ENCODE measurements around the gene HEATR5B.

Gene HEATR5B

DNA sequence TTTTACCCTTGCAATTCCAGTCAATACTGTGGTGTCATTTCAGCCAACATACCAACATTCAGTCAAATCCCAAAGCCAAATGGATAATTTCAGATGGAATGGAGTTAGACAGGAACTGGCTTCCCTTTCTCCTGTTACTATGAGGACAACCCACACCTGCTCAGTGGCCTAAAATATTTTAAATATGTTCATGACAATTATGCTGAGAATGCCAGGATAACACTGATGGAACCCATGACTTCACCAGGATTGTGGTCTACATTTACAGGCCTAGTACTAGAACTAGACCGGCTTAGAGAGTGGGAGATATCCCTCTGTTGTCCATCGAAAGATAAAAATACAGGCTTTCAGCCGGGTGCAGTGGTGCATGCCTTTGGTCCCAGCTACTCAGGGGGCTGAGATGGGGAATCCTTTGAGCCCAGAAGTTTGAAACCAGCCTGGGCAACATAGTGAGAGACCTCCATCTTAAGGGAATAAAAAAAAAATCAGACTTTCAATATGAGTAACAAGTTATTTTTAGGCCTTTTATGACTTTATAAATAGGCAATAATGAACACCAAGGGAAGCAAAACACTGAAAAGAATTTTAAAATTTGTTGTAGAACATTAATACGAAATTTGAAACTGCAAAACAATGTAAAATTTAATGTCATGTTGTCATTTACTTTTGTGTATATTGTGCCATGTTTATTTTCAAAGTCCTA, 14.4 kb upstream of the HEATR5B start:
- H2AK5ac ChIP-seq (ENCODE audit: low read length, severe bottlenecking) = no peak overlapping the region
- peaks cover 7 to 94% of the 10 kb centered on the region in 2 experiments for H3K36me3 ChIP-seq (ENCODE audit: control insufficient read depth in 1 of 2, insufficient read depth in 2 of 2, low read depth in 1 of 2, low read length in 2 of 2)
- H2BK5ac ChIP-seq (ENCODE audit: low read depth, low read length, poor library complexity, severe bottlenecking) = no peak overlapping the region
- H4K8ac ChIP-seq (ENCODE audit: low read length) = no peak overlapping the region
- no peak overlapping the region for H3K4me3 ChIP-seq (ENCODE audit: insufficient read depth in 1 of 2, low read depth in 1 of 2, low read length in 2 of 2)
- no peak overlapping the region for H3K14ac ChIP-seq (ENCODE audit: low read length in 2 of 2)
- H3K23ac ChIP-seq (ENCODE audit: low read length in 2 of 2) = no peak overlapping the region
- no peak overlapping the region for H2BK12ac ChIP-seq (ENCODE audit: low read length in 2 of 2)
- no peaks in the 10 kb centered on the region for H3K4me1 ChIP-seq (ENCODE audit: control insufficient read depth, insufficient read depth, low read depth, low read length)
- H3K9me3 ChIP-seq (ENCODE audit: control insufficient read depth, low read length) = no peaks in the 10 kb centered on the region
- no peak overlapping the region for H3K9ac ChIP-seq (ENCODE audit: low read length)
- H3K27ac ChIP-seq (ENCODE audit: low read length, poor library complexity, severe bottlenecking) = no peak overlapping the region
- no peak overlapping the region for H3K4ac ChIP-seq (ENCODE audit: low read depth in 1 of 2, low read length in 2 of 2)
- WGBS = 97% methylated on average over 3 of the region's 4 CpGs
- H2BK15ac ChIP-seq (ENCODE audit: low read depth, poor library complexity, severe bottlenecking) = no peak overlapping the region
- H2BK120ac ChIP-seq (ENCODE audit: low read depth, low read length) = no peak overlapping the region
- H3K27me3 ChIP-seq (ENCODE audit: control insufficient read depth in 1 of 2, insufficient read depth in 1 of 2, low read length in 2 of 2) = no peaks in the 10 kb centered on the region
- DNase-seq = no peak
- peaks cover 3% of the 10 kb centered on the region for H3K79me1 ChIP-seq (replicated peaks; ENCODE audit: low read length, poor library complexity, severe bottlenecking)
- no peak overlapping the region for H3K18ac ChIP-seq (ENCODE audit: low read depth in 1 of 2, low read length in 2 of 2)
- H4K91ac ChIP-seq (ENCODE audit: low read length) = no peak overlapping the region
- no peak overlapping the region for H2AFZ ChIP-seq (ENCODE audit: low read depth, low read length)
- no peak overlapping the region for H3K4me2 ChIP-seq (ENCODE audit: low read length, poor library complexity, severe bottlenecking)

DNA sequence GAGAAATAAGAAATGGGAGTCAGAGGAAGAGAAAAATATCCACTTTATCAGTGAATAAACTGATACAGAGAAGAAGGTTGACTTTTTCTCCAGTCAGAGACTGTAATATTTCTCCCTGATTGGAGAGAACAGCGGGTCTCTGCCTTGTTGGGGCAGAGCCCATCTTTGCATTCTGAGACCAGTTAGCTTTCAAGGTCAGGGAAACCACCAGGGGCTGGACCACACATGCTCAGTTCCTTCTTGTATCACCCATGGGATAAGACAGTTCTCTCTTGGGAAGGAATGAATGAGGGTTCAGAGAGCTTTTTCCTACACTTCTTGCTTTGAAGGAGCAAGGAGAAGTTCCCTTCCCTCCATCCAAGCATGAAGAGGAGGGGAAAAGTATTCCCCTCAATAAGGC, 12.4 kb upstream of the HEATR5B start:
- no peak overlapping the region for H3K4me3 ChIP-seq (ENCODE audit: insufficient read depth in 1 of 2, low read depth in 1 of 2, low read length in 2 of 2)
- H3K36me3 ChIP-seq (ENCODE audit: control insufficient read depth in 1 of 2, insufficient read depth in 2 of 2, low read depth in 1 of 2, low read length in 2 of 2) = peaks cover 12 to 93% of the 10 kb centered on the region in 2 experiments
- no peak overlapping the region for H2AFZ ChIP-seq (ENCODE audit: low read depth, low read length)
- no peak overlapping the region for H3K14ac ChIP-seq (ENCODE audit: low read length in 2 of 2)
- 95% methylated on average over 1 of the region's 1 CpG for WGBS
- no peak overlapping the region for H3K4me2 ChIP-seq (ENCODE audit: low read length, poor library complexity, severe bottlenecking)
- H3K4me1 ChIP-seq (ENCODE audit: control insufficient read depth, insufficient read depth, low read depth, low read length) = no peaks in the 10 kb centered on the region
- no peak overlapping the region for H3K9ac ChIP-seq (ENCODE audit: low read length)
- no peak overlapping the region for H2BK5ac ChIP-seq (ENCODE audit: low read depth, low read length, poor library complexity, severe bottlenecking)
- H2BK120ac ChIP-seq (ENCODE audit: low read depth, low read length) = no peak overlapping the region
- no peak overlapping the region for H2BK12ac ChIP-seq (ENCODE audit: low read length in 2 of 2)
- DNase-seq = no peak
- no peaks in the 10 kb centered on the region for H3K27me3 ChIP-seq (ENCODE audit: control insufficient read depth in 1 of 2, insufficient read depth in 1 of 2, low read length in 2 of 2)
- H3K18ac ChIP-seq (ENCODE audit: low read depth in 1 of 2, low read length in 2 of 2) = no peak overlapping the region
- H2BK15ac ChIP-seq (ENCODE audit: low read depth, poor library complexity, severe bottlenecking) = no peak overlapping the region
- H4K8ac ChIP-seq (ENCODE audit: low read length) = no peak overlapping the region
- no peak overlapping the region for H2AK5ac ChIP-seq (ENCODE audit: low read length, severe bottlenecking)
- no peak overlapping the region for H3K27ac ChIP-seq (ENCODE audit: low read length, poor library complexity, severe bottlenecking)
- no peak overlapping the region for H3K23ac ChIP-seq (ENCODE audit: low read length in 2 of 2)
- H4K91ac ChIP-seq (ENCODE audit: low read length) = no peak overlapping the region
- H3K9me3 ChIP-seq (ENCODE audit: control insufficient read depth, low read length) = no peaks in the 10 kb centered on the region
- H3K79me1 ChIP-seq (replicated peaks; ENCODE audit: low read length, poor library complexity, severe bottlenecking) = peaks cover 3% of the 10 kb centered on the region
- no peak overlapping the region for H3K4ac ChIP-seq (ENCODE audit: low read depth in 1 of 2, low read length in 2 of 2)

DNA sequence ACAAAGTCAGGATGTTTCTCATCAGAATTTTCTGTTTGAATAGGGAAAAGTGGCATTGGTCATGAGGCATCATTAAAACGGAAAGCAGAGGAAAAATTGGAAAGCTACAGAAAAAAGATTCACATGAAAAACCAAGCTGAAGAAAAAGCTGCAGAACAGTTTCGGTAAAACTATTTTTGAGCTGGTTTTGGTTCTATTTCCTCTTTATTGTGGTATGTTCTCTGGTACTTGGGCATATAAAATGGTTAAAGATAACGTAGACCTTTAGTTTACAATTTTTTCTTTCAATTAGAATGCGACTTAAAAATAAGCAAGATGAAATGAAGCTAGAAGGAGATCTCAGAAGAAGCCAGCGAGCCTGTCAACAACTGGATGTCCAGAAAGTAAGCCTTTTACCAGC, 7.7 kb upstream of the HEATR5B start:
- Histone ChIP-seq H3K27ac (ENCODE audit: low read length, poor library complexity, severe bottlenecking) (no peak overlapping the region), H3K4ac (ENCODE audit: low read depth in 1 of 2, low read length in 2 of 2) (no peak overlapping the region), H3K18ac (ENCODE audit: low read depth in 1 of 2, low read length in 2 of 2) (no peak overlapping the region), H2BK5ac (ENCODE audit: low read depth, low read length, poor library complexity, severe bottlenecking) (no peak overlapping the region), H3K4me3 (ENCODE audit: insufficient read depth in 1 of 2, low read depth in 1 of 2, low read length in 2 of 2) (no peak overlapping the region), H3K4me1 (ENCODE audit: control insufficient read depth, insufficient read depth, low read depth, low read length) (no peaks in the 10 kb centered on the region), H3K23ac (ENCODE audit: low read length in 2 of 2) (no peak overlapping the region), H3K14ac (ENCODE audit: low read length in 2 of 2) (no peak overlapping the region), H2BK15ac (ENCODE audit: low read depth, poor library complexity, severe bottlenecking) (no peak overlapping the region), H2BK12ac (ENCODE audit: low read length in 2 of 2) (no peak overlapping the region), H3K4me2 (ENCODE audit: low read length, poor library complexity, severe bottlenecking) (no peak overlapping the region), H3K27me3 (ENCODE audit: control insufficient read depth in 1 of 2, insufficient read depth in 1 of 2, low read length in 2 of 2) (no peaks in the 10 kb centered on the region), H2BK120ac (ENCODE audit: low read depth, low read length) (no peak overlapping the region), H2AFZ (ENCODE audit: low read depth, low read length) (no peak overlapping the region), H4K91ac (ENCODE audit: low read length) (no peak overlapping the region), H4K8ac (ENCODE audit: low read length) (no peak overlapping the region), H3K79me1 (replicated peaks; ENCODE audit: low read length, poor library complexity, severe bottlenecking) (peaks cover 7% of the 10 kb centered on the region), H3K9ac (ENCODE audit: low read length) (no peak overlapping the region), H2AK5ac (ENCODE audit: low read length, severe bottlenecking) (no peak overlapping the region), H3K9me3 (ENCODE audit: control insufficient read depth, low read length) (no peaks in the 10 kb centered on the region), H3K36me3 (ENCODE audit: control insufficient read depth in 1 of 2, insufficient read depth in 2 of 2, low read depth in 1 of 2, low read length in 2 of 2) (peaks cover 12 to 79% of the 10 kb centered on the region in 2 experiments)
- no peak for DNase-seq
- WGBS = 96% methylated on average over 5 of the region's 5 CpGs

- Histone ChIP-seq H3K4me2 (ENCODE audit: low read length, poor library complexity, severe bottlenecking) (no peak overlapping the region), H3K9ac (ENCODE audit: low read length) (no peak overlapping the region), H2AK5ac (ENCODE audit: low read length, severe bottlenecking) (no peak overlapping the region), H3K4ac (ENCODE audit: low read depth in 1 of 2, low read length in 2 of 2) (no peak overlapping the region), H3K79me1 (replicated peaks; ENCODE audit: low read length, poor library complexity, severe bottlenecking) (peaks cover 11% of the 10 kb centered on the region), H3K18ac (ENCODE audit: low read depth in 1 of 2, low read length in 2 of 2) (no peak overlapping the region), H3K27me3 (ENCODE audit: control insufficient read depth in 1 of 2, insufficient read depth in 1 of 2, low read length in 2 of 2) (no peaks in the 10 kb centered on the region), H3K14ac (ENCODE audit: low read length in 2 of 2) (no peak overlapping the region), H3K4me1 (ENCODE audit: control insufficient read depth, insufficient read depth, low read depth, low read length) (no peaks in the 10 kb centered on the region), H3K4me3 (ENCODE audit: insufficient read depth in 1 of 2, low read depth in 1 of 2, low read length in 2 of 2) (no peak overlapping the region), H2BK120ac (ENCODE audit: low read depth, low read length) (no peak overlapping the region), H3K36me3 (ENCODE audit: control insufficient read depth in 1 of 2, insufficient read depth in 2 of 2, low read depth in 1 of 2, low read length in 2 of 2) (peaks cover 10 to 62% of the 10 kb centered on the region in 2 experiments), H2BK15ac (ENCODE audit: low read depth, poor library complexity, severe bottlenecking) (no peak overlapping the region), H2BK12ac (ENCODE audit: low read length in 2 of 2) (no peak overlapping the region), H3K23ac (ENCODE audit: low read length in 2 of 2) (no peak overlapping the region), H4K91ac (ENCODE audit: low read length) (no peak overlapping the region), H4K8ac (ENCODE audit: low read length) (no peak overlapping the region), H2AFZ (ENCODE audit: low read depth, low read length) (no peak overlapping the region), H2BK5ac (ENCODE audit: low read depth, low read length, poor library complexity, severe bottlenecking) (no peak overlapping the region), H3K9me3 (ENCODE audit: control insufficient read depth, low read length) (no peaks in the 10 kb centered on the region), H3K27ac (ENCODE audit: low read length, poor library complexity, severe bottlenecking) (no peak overlapping the region)
- WGBS = 100% methylated on average over 3 of the region's 4 CpGs
- DNase-seq = no peak
Observed at GRCh38 chr2:37090019-37090477, 5.9 kb upstream of the HEATR5B start.

All from mesenchymal stem cell (in vitro differentiated cells and primary cell).